AG04449 (cell line): ENCODE results near the gene VRTN.
"Not testable (repeated sequence)": the region's sequence is repeated elsewhere in the genome, so short reads cannot be mapped to it uniquely, and the experiment has no call there.

ENCODE experiments used
- CTCF ChIA-PET: fragments of 350-600 bp; formaldehyde crosslinking; extraction: SDS; loops from one replicate; lab custom pipeline; 2021; ENCODE audit warnings: antibody characterized with exemption; lab: Yijun Ruan, JAX
- POLR2A ChIA-PET: fragments of 400-600, 350-600 bp; formaldehyde crosslinking; extraction: SDS; loops from one replicate; lab custom pipeline; 2020; ENCODE audit warnings: antibody characterized with exemption, inconsistent platforms; lab: Yijun Ruan, JAX
- DNase-seq: peaks from one replicate; pipeline ENCODE4 v3.0.0-alpha.2; 2010; ENCODE audit warnings: low read depth, low spot score
- H3K4me3 ChIP-seq: 2 replicates; pipeline ENCODE4 v1.5.1; 2011; ENCODE audit warnings: low read depth, mild to moderate bottlenecking, control low read depth, low read length
- CTCF ChIP-seq: IDR thresholded peaks from one replicate; pipeline ENCODE4 v1.5.1; 2011; ENCODE audit warnings: mild to moderate bottlenecking, moderate library complexity, low read length, control low read depth, inconsistent platforms; ENCODE audit not compliant: insufficient read depth; ENCODE audit errors: missing control alignments

Gene VRTN

GRCh38 chr14:74364271-74364880 lies 16.1 kb downstream of the VRTN start:
- ChIA-PET CTCF (interaction anchor here (1.1 to 8.0 kb wide), 9 partner anchors 12 to 126 kb away, joined by 3 to 131 read pairs (median 5); no protein-coding TSS in a partner anchor), POLR2A (no interaction called here)
- no peak for DNase-seq

GRCh38 chr14:74368026-74368425 lies 19.8 kb downstream of the VRTN start:
- no peak for TF ChIP-seq CTCF
- no peak for DNase-seq
- no peak overlapping the region for H3K4me3 ChIP-seq
- CTCF ChIA-PET: interaction anchor here (1.4 to 8.0 kb wide), 2 partner anchors 110 to 202 kb away, joined by 3 to 131 read pairs; no protein-coding TSS in a partner anchor
- POLR2A ChIA-PET: no interaction called here

More at GRCh38 chr14:74364271-74364880, 16.1 kb downstream of the VRTN start:
- H3K4me3 ChIP-seq: no peak overlapping the region
- no peak for TF ChIP-seq CTCF

GRCh38 chr14:74368441-74368840 lies 20.2 kb downstream of the VRTN start:
- ChIA-PET CTCF (interaction anchor here (1.4 to 8.0 kb wide), 2 partner anchors 109 to 202 kb away, joined by 3 to 131 read pairs; no protein-coding TSS in a partner anchor), POLR2A (no interaction called here)
- no peak for DNase-seq
- H3K4me3 ChIP-seq: no peak overlapping the region
- no peak for TF ChIP-seq CTCF

- no peak overlapping the region for H3K4me3 ChIP-seq
- no peak for TF ChIP-seq CTCF
- DNase-seq: no peak
- ChIA-PET POLR2A (no interaction called here), CTCF (no interaction called here)
Observed at GRCh38 chr14:74377976-74378690, 29.9 kb downstream of the VRTN start.

GRCh38 chr14:74380172-74380571 lies 31.9 kb downstream of the VRTN start:
- no peak overlapping the region for H3K4me3 ChIP-seq
- ChIA-PET CTCF (interaction anchor here (0.6 to 1.5 kb wide), 2 partner anchors 13 to 96 kb away, joined by 3 read pairs; no protein-coding TSS in a partner anchor), POLR2A (no interaction called here)
- no peak for TF ChIP-seq CTCF
- no peak for DNase-seq

- no peak for TF ChIP-seq CTCF
- ChIA-PET POLR2A (no interaction called here), CTCF (interaction anchor here (1.5 kb wide), 1 partner anchor 95 kb away, joined by 3 read pairs; no protein-coding TSS in a partner anchor)
- no peak overlapping the region for H3K4me3 ChIP-seq
- DNase-seq: no peak
Observed at GRCh38 chr14:74380845-74381244, 32.6 kb downstream of the VRTN start.

- POLR2A ChIA-PET, H3K4me3 ChIP-seq, DNase-seq, CTCF ChIA-PET: not testable (repeated sequence)
Observed at GRCh38 chr14:74381571-74381970, 33.3 kb downstream of the VRTN start.
